Measurements from ENCODE around the gene TMEM115. TPM values are rescaled to one million over a fixed set of nuclear protein-coding genes. Genes with fewer than 3 reads are reported as not detected.

The TMEM115 gene
- total RNA-seq: 10 to 100 TPM; 17.2 to 66.1 (median 27.7) TPM

DNA sequence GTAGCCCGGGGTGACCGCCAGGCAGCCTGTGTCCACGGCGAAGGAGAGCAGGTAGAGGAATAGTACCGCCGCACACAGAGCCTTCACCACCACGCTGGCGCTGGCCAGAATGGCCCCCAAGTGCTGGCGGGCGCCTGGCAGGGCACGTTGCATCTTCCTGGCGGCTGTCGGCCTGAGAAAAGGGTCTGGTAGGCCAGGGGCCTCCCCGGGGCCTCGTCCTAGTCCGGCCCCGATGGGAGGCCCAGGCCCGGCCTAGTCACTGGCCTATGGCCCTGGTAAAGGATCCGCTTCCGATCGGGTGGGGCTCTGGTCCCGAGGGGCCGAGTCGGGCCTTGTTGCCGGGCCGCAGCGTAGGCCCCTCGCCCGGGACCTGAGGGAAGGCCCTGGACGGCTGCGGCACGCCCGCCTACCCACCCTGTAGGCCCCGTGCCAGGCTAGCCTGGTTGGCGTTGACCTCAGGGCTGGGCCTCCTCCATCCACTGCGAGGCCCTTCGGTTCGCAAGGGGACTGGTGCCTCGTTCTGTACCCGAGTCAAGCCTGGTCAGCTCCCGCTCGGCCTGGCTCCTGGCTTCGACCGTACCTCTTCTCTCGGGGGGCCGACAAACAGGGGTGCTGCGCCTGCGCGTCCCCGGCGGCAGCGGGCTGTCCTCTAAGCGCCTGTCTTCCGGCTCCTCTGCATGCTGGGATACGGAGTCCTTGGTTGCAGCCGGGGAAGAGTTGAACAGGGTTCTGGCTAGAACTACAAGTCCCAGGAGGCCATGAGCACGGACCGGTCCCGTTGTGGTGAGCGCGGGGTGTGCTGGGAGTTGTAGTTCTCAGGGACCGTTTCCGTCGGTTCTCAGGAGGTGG is at the start of gene TMEM115:
TSS of gene TMEM115 (minus strand) at position 611 of the 849 bp plus-strand sequence. CDS start at position 153, 458 bp downstream.
- WGBS, 10 experiments: 0 to 43% (median 1%) methylated on average over 3 to 26 of the region's 64 CpGs; no CpG with 5 or more reads in 3 of the 10 experiments
- in situ Hi-C loops (cut with MboI; ENCODE audit: low pct_unique_long_range_greater_than_20kb in 2 of 9, low sequenced_read_pairs in 9 of 9, unreplicated experiment in 9 of 9): no loop called here
- peak within 1 kb of the TSS; percentile 76 to 79 for H3K27ac ChIP-seq
- H3K4me3 ChIP-seq: peak within 1 kb of the TSS; percentile 62 to 81 (median 67)
- ATAC-seq (replicated peaks in 6 of 8): peak; percentile 95 to 99 (median 98)
- H3K4me1 ChIP-seq (replicated peaks in 1 of 2): peaks cover 27 to 32% of the 10 kb centered on the region in 2 donors

DNA sequence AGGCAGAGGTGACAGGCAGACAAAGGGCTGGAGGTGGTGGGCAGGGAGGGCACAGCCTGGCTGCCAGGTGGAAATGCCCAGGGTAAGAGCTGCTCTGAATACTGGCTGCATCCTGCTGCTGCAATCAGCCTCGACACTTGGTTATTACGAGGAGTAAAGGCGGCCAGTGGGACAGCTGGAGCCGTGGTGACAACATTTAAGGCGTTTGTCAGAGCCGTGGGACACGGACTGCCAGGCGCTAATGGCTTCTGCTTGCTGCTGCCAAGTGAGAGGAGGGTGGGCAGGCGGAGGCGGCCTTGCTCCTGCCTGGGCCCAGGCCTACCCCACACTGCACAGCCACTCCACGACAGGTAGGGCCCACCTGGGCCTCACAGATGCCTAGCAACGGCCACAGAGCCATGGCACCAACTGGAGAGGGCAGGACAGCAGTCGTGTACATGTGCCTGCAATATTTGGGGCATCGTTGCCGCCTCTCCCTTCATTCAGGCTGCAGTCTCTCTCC is 49.2 kb upstream of the TMEM115 start:
- peaks cover 0 to 13% of the 10 kb centered on the region in 2 donors for H3K4me1 ChIP-seq (replicated peaks in 1 of 2)
- in situ Hi-C loops (cut with MboI; ENCODE audit: low pct_unique_long_range_greater_than_20kb in 2 of 9, low sequenced_read_pairs in 9 of 9, unreplicated experiment in 9 of 9): no loop called here
- no peak overlapping the region for H3K27ac ChIP-seq
- WGBS, 10 experiments: 60 to 66% methylated on average over 1 to 5 of the region's 15 CpGs; no CpG with 5 or more reads in 8 of the 10 experiments
- H3K4me3 ChIP-seq: no peak overlapping the region
- ATAC-seq (replicated peaks in 6 of 8): peak in 4 of 8 experiments; percentile 29 to 76 (median 44)

GRCh38 chr3:50406487-50406886 is 47.2 kb upstream of the TMEM115 start:
- in situ Hi-C loops (cut with MboI; ENCODE audit: low pct_unique_long_range_greater_than_20kb in 2 of 9, low sequenced_read_pairs in 9 of 9, unreplicated experiment in 9 of 9): no loop called here
- Histone ChIP-seq H3K4me1 (replicated peaks in 1 of 2) (peaks cover 0 to 2% of the 10 kb centered on the region in 2 donors), H3K27ac (no peak overlapping the region), H3K4me3 (no peak overlapping the region)
- ATAC-seq (replicated peaks in 6 of 8): no peak
- WGBS, 10 experiments: 0 to 60% (median 40%) methylated on average over 1 of the region's 1 CpG; no CpG with 5 or more reads in 4 of the 10 experiments

- in situ Hi-C loops (cut with MboI; ENCODE audit: low pct_unique_long_range_greater_than_20kb in 2 of 9, low sequenced_read_pairs in 9 of 9, unreplicated experiment in 9 of 9): no loop called here
- H3K4me1 ChIP-seq (replicated peaks in 1 of 2): peaks cover 0 to 2% of the 10 kb centered on the region in 2 donors
- no peak overlapping the region for H3K27ac ChIP-seq
- no peak overlapping the region for H3K4me3 ChIP-seq
- 0 to 30% (median 14%) methylated on average over 1 to 4 of the region's 8 CpGs; no CpG with 5 or more reads in 5 of the 10 experiments for WGBS, 10 experiments
- peak in 1 of 8 experiments; percentile 41 for ATAC-seq (replicated peaks in 6 of 8)
Measured at GRCh38 chr3:50405249-50405648, 45.9 kb upstream of the TMEM115 start.

- Histone ChIP-seq H3K4me3 (no peak overlapping the region), H3K4me1 (replicated peaks in 1 of 2) (peaks cover 6 to 16% of the 10 kb centered on the region in 2 donors), H3K27ac (no peak overlapping the region)
- WGBS, 10 experiments: 7 to 41% (median 20%) methylated on average over 1 to 3 of the region's 5 CpGs; no CpG with 5 or more reads in 6 of the 10 experiments
- in situ Hi-C loops (cut with MboI; ENCODE audit: low pct_unique_long_range_greater_than_20kb in 2 of 9, low sequenced_read_pairs in 9 of 9, unreplicated experiment in 9 of 9): no loop called here
- ATAC-seq (replicated peaks in 6 of 8): peak in 2 of 8 experiments; percentile 73 to 77
Measured at GRCh38 chr3:50401978-50402595, 42.8 kb upstream of the TMEM115 start.

DNA sequence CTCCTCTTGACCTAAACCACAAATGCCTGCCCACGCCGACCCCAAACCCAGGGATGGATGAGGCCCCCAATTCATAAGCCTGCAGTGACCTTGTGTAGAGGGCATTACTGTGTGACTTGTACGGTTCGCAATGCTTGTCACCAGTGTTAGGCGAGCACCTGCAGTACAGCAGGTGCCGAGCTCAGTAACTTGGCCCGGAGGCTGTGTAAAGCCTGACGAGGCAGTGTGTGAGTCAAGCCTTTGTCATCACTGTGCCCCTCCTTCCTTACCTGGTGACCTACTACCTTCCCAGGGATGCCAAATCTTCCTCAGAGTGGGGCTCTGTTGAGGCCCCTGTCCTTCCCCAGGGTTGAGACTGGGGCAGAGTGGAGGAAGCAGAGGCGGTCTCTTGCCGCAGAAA is 37.2 kb upstream of the TMEM115 start:
- ATAC-seq (replicated peaks in 6 of 8): no peak
- in situ Hi-C loops (cut with MboI; ENCODE audit: low pct_unique_long_range_greater_than_20kb in 2 of 9, low sequenced_read_pairs in 9 of 9, unreplicated experiment in 9 of 9): no loop called here
- WGBS, 10 experiments: 78 to 100% (median 96%) methylated on average over 1 to 6 of the region's 10 CpGs; no CpG with 5 or more reads in 6 of the 10 experiments
- H3K4me1 ChIP-seq (replicated peaks in 1 of 2): peaks cover 6 to 19% of the 10 kb centered on the region in 2 donors
- no peak overlapping the region for H3K27ac ChIP-seq
- no peak overlapping the region for H3K4me3 ChIP-seq

- H3K4me1 ChIP-seq (replicated peaks in 1 of 2): peaks cover 6 to 19% of the 10 kb centered on the region in 2 donors
- no peak for ATAC-seq (replicated peaks in 6 of 8)
- WGBS, 10 experiments: 67 to 100% (median 83%) methylated on average over 1 to 3 of the region's 10 CpGs; no CpG with 5 or more reads in 6 of the 10 experiments
- in situ Hi-C loops (cut with MboI; ENCODE audit: low pct_unique_long_range_greater_than_20kb in 2 of 9, low sequenced_read_pairs in 9 of 9, unreplicated experiment in 9 of 9): no loop called here
- H3K27ac ChIP-seq: no peak overlapping the region
- H3K4me3 ChIP-seq: no peak overlapping the region
Measured at GRCh38 chr3:50395070-50395860, 35.9 kb upstream of the TMEM115 start.

DNA sequence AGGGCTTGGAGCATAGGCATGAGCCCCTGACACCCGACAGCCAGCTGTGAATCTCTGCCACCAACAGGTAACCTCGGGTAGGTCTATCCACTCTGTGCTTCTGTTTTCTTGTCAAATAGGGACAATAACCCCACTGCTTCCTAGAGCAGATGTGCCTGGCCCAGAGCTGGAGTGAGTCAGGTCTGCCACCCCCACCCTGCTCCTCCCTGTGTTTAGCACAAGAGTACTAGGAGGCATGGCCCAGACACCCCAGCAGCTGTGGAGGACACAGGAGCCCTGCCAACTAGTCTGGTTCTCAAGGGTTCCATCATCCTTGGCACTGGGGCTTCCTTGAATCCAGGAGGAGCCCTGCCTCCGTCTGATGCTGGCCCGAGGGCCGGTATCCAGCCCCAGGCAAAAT is 33.7 kb upstream of the TMEM115 start:
- in situ Hi-C loops (cut with MboI; ENCODE audit: low pct_unique_long_range_greater_than_20kb in 2 of 9, low sequenced_read_pairs in 9 of 9, unreplicated experiment in 9 of 9): no loop called here
- 60 to 90% (median 68%) methylated on average over 1 to 5 of the region's 5 CpGs; no CpG with 5 or more reads in 6 of the 10 experiments for WGBS, 10 experiments
- peak in 2 of 8 experiments; percentile 66 to 74 for ATAC-seq (replicated peaks in 6 of 8)
- no peak overlapping the region for H3K4me3 ChIP-seq
- peaks cover 8 to 27% of the 10 kb centered on the region in 2 donors for H3K4me1 ChIP-seq (replicated peaks in 1 of 2)
- no peak overlapping the region for H3K27ac ChIP-seq

DNA sequence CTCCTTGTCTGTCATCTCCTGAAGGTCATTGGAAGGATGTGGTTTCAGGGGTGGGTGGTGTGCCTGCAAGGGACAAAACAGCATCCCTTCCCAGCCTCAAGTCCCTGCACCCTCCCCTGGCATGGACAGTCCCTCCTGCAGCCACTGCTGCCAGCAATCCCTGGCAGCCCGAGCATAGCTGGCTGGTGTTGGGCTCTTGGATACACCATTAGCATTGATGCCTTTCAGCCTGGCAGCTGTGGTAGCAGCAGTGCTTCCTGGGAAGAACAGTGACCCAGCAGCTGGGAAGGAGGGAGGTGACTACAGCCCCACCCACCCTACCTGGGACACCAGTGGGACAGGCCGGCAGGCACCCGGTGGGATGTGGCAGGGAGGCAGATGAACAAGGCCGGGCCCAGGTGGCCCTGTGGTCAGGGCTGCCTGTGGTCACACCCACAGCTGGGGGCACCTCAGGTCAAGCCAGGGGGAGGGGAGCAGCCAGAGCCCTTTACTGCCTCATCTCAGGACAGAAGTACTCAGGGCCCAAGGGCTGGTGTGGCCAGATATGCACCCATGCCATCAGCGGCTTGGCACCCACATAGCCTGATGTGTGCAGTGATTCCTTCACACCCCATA is 32.9 kb upstream of the TMEM115 start:
- in situ Hi-C loops (cut with MboI; ENCODE audit: low pct_unique_long_range_greater_than_20kb in 2 of 9, low sequenced_read_pairs in 9 of 9, unreplicated experiment in 9 of 9): no loop called here
- no peak overlapping the region for H3K27ac ChIP-seq
- H3K4me3 ChIP-seq: no peak overlapping the region
- H3K4me1 ChIP-seq (replicated peaks in 1 of 2): peaks cover 8 to 30% of the 10 kb centered on the region in 2 donors
- 33 to 87% (median 73%) methylated on average over 1 to 4 of the region's 5 CpGs; no CpG with 5 or more reads in 6 of the 10 experiments for WGBS, 10 experiments
- ATAC-seq (replicated peaks in 6 of 8): no peak

DNA sequence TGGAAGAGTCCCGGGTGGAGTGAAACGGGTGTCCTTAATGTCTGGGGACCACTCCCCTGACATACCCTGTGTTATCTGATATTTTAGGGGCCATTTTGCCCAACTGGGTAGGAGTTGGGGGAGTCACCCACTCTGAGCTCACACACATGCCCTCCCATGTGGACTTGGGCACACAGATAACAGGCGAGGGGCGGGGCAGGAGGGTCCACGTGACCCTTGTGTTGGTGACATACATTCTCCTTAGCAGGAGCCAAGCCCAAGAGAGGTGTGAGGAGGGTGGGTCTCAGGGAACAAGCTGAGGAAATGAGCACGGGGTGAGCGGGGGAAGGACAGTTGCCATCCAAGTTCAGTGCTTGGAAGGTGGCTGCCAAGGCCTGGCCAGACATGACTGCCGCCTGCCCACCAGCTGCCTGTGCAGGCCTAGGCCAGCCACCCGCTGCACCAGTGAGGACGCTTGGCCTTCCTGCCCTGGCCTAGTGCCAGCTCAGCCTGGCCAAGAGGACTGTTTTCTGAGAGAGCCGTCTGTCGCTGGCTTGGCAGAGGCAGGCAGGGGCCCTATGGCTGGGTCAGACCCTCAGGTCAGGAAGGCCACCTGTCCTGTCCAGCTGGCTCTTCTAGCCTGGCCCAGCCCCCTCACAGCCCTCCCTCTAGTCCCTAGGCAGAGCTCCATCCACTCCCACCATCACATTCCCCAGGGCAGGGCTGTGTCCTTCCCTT is 31.3 kb upstream of the TMEM115 start:
- Histone ChIP-seq H3K27ac (no peak overlapping the region), H3K4me1 (replicated peaks in 1 of 2) (peaks cover 7 to 26% of the 10 kb centered on the region in 2 donors), H3K4me3 (no peak overlapping the region)
- in situ Hi-C loops (cut with MboI; ENCODE audit: low pct_unique_long_range_greater_than_20kb in 2 of 9, low sequenced_read_pairs in 9 of 9, unreplicated experiment in 9 of 9): no loop called here
- peak in 1 of 8 experiments; percentile 23 for ATAC-seq (replicated peaks in 6 of 8)
- WGBS, 10 experiments: 40 to 100% (median 97%) methylated on average over 1 to 3 of the region's 12 CpGs; no CpG with 5 or more reads in 6 of the 10 experiments

- in situ Hi-C loops (cut with MboI; ENCODE audit: low pct_unique_long_range_greater_than_20kb in 2 of 9, low sequenced_read_pairs in 9 of 9, unreplicated experiment in 9 of 9): no loop called here
- 100% methylated on average over 1 to 2 of the region's 6 CpGs; no CpG with 5 or more reads in 8 of the 10 experiments for WGBS, 10 experiments
- Histone ChIP-seq H3K4me1 (replicated peaks in 1 of 2) (peaks cover 7 to 26% of the 10 kb centered on the region in 2 donors), H3K27ac (no peak overlapping the region), H3K4me3 (no peak overlapping the region)
- ATAC-seq (replicated peaks in 6 of 8): no peak
Measured at GRCh38 chr3:50389414-50389767, 30.1 kb upstream of the TMEM115 start.

Data from motor neuron (in vitro differentiated cells).